GM13977 (cell line): ENCODE results near the gene CDH20.

Source experiments
- DNase-seq: peaks from one replicate; pipeline ENCODE4 v3.0.0; 2012; ENCODE audit warnings: low spot score
- CTCF ChIP-seq: IDR thresholded peaks from 2 replicates; pipeline ENCODE4 v1.5.1; 2012; ENCODE audit warnings: mild to moderate bottlenecking, control low read depth; ENCODE audit not compliant: insufficient read depth; ENCODE audit errors: extremely low read depth, missing control alignments
- in situ Hi-C: fragments of 300-500 bp; cut with MboI; formaldehyde crosslinking; loops from one replicate; pipeline ENCODE4 v1.12.0; 2022; ENCODE audit warnings: low sequenced_read_pairs, low pct_unique_long_range_greater_than_20kb, mixed read lengths, inconsistent platforms; ENCODE audit not compliant: unreplicated experiment

The CDH20 gene

GRCh38 chr18:61597316-61597715 is 264.1 kb downstream of the CDH20 start:
- TF ChIP-seq CTCF, result no peak
- in situ Hi-C loops, result loop anchor here (25.0 kb wide), 1 partner anchor 540 kb away; no protein-coding TSS in a partner anchor
- no peak for DNase-seq

- no peak for DNase-seq
- no peak for TF ChIP-seq CTCF
- in situ Hi-C loops, result no loop called here
Measured at GRCh38 chr18:61600422-61600821, 267.2 kb downstream of the CDH20 start.

GRCh38 chr18:61602836-61603235 is 269.6 kb downstream of the CDH20 start:
- in situ Hi-C loops, result no loop called here
- no peak for DNase-seq
- no peak for TF ChIP-seq CTCF
